ENCODE results near the gene ECHS1. TPM values are rescaled to one million over a fixed set of nuclear protein-coding genes. Genes with fewer than 3 reads are reported as not detected.

The ECHS1 gene
- total and polyA plus RNA-seq, 9 of the 15 experiments (the other 6 are each of a cell fraction or from before 2014, with no cell fraction given), result 16.6 to 100 (median 68.1) TPM

DNA sequence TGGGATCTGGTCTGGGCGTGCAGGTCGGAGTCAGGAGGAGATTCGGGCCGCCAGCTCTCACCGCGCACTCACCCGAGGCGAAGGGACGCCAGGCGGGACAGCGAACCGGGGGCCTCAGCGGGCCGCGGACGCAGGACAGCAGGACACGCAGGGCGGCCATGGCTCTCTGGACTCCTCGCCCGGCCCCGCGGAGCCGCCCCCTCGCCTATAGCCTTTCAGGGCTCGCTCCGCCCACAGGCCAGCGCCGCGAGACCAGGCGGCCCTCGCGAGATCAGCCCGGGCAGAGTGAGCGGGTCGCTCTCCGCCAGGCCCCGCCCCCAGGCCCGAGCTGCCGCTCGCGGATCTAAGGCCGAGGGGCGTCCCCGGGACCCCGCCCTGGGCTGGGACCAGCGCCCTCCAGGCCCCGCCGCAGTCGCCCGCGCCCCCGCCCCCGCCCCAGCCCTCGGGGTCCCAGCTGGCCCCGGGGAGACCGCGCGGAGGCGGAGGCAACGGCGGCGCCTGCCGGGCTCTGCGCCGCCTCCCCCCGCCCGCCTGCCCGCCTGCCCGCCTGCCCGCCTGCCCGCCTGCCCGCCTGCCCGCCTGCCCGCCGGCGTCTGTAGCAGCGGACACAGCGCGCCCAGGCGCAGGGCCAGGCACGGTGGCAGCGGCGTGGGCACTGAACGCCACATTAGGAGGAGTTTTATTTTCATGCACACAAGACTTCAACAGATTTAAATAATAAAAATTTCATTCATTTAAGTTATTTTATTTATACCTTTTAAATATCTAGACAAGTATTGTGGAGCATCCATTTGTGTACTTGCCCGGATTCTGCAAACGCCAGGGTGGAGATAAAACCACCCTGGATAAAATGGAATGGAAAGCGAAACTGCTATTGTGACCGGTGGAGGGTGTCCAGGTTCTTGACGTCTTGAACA is at the start of gene ECHS1 (continued):
- TF ChIP-seq, protein P1, sequence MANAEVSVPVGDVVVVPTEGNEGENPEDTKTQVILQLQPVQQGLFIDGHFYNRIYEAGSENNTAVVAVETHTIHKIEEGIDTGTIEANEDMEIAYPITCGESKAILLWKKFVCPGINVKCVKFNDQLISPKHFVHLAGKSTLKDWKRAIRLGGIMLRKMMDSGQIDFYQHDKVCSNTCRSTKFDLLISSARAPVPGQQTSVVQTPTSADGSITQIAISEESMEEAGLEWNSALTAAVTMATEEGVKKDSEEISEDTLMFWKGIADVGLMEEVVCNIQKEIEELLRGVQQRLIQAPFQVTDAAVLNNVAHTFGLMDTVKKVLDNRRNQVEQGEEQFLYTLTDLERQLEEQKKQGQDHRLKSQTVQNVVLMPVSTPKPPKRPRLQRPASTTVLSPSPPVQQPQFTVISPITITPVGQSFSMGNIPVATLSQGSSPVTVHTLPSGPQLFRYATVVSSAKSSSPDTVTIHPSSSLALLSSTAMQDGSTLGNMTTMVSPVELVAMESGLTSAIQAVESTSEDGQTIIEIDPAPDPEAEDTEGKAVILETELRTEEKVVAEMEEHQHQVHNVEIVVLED (CRISPR knock-in tag; IDR thresholded peaks at IDR 0.05), result no peak
- TF ChIP-seq BRD9 (IDR thresholded peaks at IDR 0.05; ENCODE audit: low read depth, partially characterized antibody) (no peak), ZNF583 (CRISPR knock-in tag; IDR thresholded peaks at IDR 0.05) (no peak), HNRNPK (IDR thresholded peaks at IDR 0.05; ENCODE audit: low read depth, low read length, poor library complexity, severe bottlenecking) (no peak), RBM15 (IDR thresholded peaks at IDR 0.05; ENCODE audit: insufficient read depth, low read length) (no peak), ZNF143 (CRISPR knock-in tag; IDR thresholded peaks at IDR 0.05) (no peak), ZNF778 (CRISPR knock-in tag; IDR thresholded peaks at IDR 0.05) (no peak), ZNF696 (CRISPR knock-in tag; conservative IDR thresholded peaks at IDR 0.05) (no peak), TEAD4 (IDR thresholded peaks at IDR 0.05; ENCODE audit: low read length) (no peak), TEAD4 (CRISPR knock-in tag; IDR thresholded peaks at IDR 0.05; ENCODE audit: borderline replicate concordance) (no peak), MAZ (CRISPR knock-in tag; conservative IDR thresholded peaks at IDR 0.05 in 1 of 2, IDR thresholded peaks at IDR 0.05 in 1 of 2) (peak in 1 of 2 experiments; percentile 59; a peak in 2 of 4 replicates), SP1 (CRISPR knock-in tag; IDR thresholded peaks at IDR 0.05) (0 out of 2 replicates have a peak, but pooled peaks have one; percentile 32), NFXL1 (CRISPR knock-in tag; IDR thresholded peaks at IDR 0.05) (no peak), RFX1 (IDR thresholded peaks at IDR 0.05) (no peak), SRF (CRISPR knock-in tag; IDR thresholded peaks at IDR 0.05) (peak in 1 of 2 experiments; percentile 44; a peak in 1 of 4 replicates), CTBP1 (IDR thresholded peaks at IDR 0.05; ENCODE audit: borderline replicate concordance) (no peak), SP2 (IDR thresholded peaks at IDR 0.05; ENCODE audit: extremely low read depth, low read depth, low read length, poor library complexity, severe bottlenecking) (no peak)
